Adrenal gland (tissue), 5 donors: ENCODE measurements around the gene SVEP1.

Source experiments
- CTCF ChIP-seq, 6 experiments: fragments of 450-650 bp in 4 of 6; fragments of 200-600 bp in 2 of 6; sonication (generic) in 1 of 6; IDR thresholded peaks; 1 replicate in 5 of 6; 2 replicates in 1 of 6; pipeline versions ENCODE4 v1.5.1 to v1.8.0; 2016 to 2021; ENCODE audit warnings: antibody characterized with exemption in 6 of 6, mild to moderate bottlenecking in 2 of 6, moderate library complexity in 1 of 6
- POLR2A ChIP-seq, 2 donors: fragments of 450-650 bp; IDR thresholded peaks; one replicate each; pipeline ENCODE4 v1.6.1; 2017; ENCODE audit warnings: antibody characterized with exemption in 2 of 2, mild to moderate bottlenecking in 2 of 2, moderate library complexity in 1 of 2
- donor health status: DM: no; HTN: no; CAD: no.

DNA sequence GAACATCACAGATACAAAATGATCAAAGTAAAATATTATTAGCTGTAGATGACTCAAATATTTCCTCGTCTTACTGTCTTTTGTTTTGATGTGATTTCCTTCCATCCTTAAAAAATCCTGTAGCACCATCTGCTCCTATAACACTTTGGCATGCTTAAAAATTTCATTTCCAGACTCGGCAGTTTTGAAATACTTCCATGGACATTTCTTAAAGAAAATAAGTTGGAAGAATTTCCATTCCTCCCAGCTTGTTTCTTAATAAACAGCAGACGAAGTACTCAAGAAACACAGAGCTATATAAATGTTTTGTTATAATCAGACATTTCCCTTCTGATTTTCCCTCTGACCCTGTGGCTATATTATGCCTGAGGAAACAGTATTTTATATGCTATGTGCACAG is 41.2 kb upstream of the SVEP1 start:
- TF ChIP-seq POLR2A (IDR thresholded peaks at IDR 0.05) (no peak), CTCF (IDR thresholded peaks at IDR 0.05) (no peak)
